ENCODE measurements around the gene COTL1.
A peak's percentile ranks its signal among the peaks of the same experiment; 100 is the strongest.
"Not testable (repeated sequence)": the region's sequence is repeated elsewhere in the genome, so short reads cannot be mapped to it uniquely, and the experiment has no call there.

The COTL1 gene

DNA sequence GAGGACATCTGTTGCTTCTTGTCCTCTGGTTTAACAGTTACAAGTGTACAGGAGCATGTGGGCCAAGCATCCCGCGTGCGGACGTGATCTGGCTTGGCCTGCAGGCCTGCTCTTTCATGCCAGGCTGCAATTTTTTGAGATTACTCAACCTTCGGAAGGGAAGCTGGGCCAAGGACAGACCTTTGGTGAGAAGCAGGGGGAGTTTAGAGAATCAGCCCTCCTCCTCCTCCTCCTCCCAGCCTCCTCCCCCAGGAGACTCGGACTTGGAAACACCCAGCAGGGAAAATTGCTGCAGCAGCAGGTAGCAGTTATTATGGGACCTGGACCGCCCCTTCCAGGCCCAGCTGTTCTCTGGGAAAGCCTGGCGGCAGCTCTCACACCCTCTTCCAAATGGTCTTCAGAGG is 25.3 kb upstream of the COTL1 start:
- peak; percentile 72 to 81 for DNase-seq

DNA sequence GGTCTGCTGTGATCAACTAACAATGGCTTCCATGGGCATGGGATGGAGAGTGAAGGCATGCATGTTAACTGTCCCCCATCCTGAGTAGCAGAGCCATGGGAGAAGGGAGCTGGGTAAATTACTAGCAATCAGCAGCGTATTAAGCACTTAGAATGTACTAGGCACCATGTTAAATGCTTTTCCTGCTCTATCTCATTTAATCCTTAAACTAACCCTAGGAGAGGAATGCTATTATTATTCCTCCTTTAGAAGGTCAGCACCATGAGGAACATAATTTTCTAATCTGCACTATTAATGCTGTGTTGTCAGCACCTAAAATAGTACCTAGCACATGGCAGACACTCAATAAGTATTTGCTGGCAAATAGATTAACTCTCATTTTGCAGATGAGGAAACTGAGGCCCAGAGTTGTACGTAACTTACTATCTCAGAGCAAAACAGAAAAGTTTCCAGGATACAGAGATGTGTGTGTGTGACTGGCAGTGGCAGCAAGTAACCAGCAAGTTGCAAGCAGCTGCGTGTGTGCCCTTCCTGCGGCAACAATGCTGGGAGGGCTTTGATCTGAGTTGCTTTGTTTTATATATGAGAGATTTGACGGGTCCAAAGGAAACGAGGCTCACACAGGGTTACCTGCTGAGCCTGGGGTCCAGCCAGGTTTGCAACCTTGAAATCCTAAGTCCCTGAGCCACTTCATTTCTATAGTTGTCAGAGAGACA is 23.9 kb upstream of the COTL1 start:
- DNase-seq = no peak

- no peak for DNase-seq
These were observed 22.3 kb upstream of the COTL1 start for GRCh38 chr16:84640145-84640544.

- DNase-seq = no peak
These were observed 20.4 kb upstream of the COTL1 start for GRCh38 chr16:84638231-84638806.

- DNase-seq = no peak
These were observed 19.8 kb upstream of the COTL1 start for GRCh38 chr16:84637709-84638108.

- DNase-seq = no peak
These were observed 17.8 kb upstream of the COTL1 start for GRCh38 chr16:84635702-84636101.

GRCh38 chr16:84633622-84634021 is 15.7 kb upstream of the COTL1 start:
- DNase-seq = no peak

DNA sequence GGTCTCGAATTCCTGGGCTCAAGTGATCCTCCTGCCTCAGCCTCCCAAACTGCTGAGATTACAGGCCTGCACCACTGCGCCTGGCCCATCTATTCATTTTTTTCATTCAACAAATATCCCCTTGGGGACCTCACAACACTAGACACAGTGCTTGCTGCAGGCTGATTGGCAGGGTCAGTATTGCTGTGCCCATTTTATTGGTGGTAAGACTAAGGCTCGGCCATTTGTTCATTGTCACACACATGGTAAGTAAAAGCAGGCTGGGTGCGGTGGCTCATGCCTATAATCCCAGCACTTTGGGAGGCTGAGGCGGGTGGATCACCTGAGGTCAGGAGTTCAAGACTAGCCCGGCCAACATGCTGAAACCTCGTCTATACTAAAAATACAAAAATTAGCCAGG is 15.0 kb upstream of the COTL1 start:
- not testable (repeated sequence) for DNase-seq

DNA sequence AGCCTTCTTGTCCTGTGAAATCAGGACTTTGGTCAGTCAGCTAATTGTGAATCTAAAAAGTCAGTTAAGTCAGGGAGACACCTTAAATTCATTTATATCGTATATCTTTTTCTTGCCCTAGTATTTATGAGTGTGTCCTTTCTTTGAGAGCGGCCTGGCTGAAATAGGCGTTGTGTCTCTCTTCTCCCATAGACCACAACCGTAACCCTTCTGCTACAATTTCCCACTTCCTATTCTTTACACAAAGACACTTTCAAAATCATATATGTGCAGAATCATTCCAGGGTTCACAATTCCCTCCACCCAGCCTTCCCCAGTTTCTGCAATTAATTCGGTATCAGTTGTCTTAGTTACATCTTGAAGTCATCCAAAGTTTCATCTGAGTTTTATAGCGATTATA is 14.0 kb upstream of the COTL1 start:
- DNase-seq = peak; percentile 41 to 42

DNA sequence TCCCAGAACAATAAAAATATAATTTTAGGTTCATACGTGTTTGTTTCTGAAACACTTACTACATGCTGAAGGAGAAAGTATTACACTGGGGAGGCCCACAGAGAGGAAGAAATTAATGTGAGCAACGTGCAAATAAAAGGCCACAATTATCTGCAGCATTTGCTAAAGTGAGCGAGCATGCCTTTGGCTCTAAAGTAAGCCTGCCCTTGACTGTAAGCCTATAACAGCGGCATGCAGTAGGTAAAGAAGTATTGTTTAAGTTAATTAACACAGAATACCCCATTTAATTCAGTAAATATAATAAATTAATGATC is 13.2 kb upstream of the COTL1 start:
- DNase-seq = no peak

DNA sequence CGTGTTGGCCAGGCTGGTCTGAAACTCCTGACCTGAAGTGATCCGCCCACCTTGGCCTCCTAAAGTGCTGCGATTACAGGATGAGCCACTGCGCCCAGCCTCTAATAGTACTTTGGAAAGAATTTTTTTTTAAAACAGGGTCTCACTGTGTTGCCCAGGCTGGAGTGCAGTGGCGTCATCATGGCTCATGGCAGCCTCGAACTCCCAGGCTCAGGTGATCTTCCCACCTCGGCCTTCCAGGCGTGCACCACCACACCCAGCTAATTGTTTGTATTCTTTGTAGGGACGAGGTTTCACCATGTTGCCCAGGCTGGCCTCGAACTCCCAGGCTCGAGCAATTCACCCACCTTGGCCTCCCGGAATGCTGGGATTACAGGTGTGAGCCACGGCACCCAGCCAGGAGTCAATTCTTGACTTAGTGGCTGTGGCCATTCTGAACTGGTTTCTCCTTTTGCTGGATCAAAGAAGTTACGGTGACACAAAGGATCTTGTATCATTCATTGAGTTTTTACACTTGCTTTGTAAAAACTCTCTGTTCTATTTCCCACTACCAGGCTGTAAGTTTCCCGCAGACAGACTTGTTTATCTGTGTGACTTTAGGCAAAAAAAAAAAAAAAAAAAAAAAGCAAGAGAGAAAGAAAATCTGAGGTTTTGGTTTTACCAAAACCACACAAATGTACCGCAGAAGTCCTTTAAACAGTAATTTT is 12.7 kb upstream of the COTL1 start:
- no peak for DNase-seq

DNA sequence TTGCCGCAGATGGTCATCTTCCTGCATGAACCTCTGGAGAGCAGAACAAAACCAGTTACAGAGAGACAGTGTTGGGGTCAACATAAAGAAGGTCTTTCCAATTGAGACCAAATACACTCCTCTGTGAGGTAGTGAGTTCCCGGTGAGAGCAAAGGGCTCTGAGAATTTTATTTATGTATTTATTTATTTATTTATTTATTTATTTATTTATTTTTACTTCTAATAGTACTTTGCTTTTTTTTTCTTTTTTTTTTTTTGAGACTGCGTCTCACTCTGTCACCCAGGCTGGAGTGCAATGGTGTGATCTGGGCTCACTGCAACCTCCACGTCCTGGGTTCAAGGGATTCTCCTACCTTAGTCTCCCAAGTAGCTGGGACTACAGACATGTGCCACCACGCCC is 12.1 kb upstream of the COTL1 start:
- DNase-seq = no peak

GRCh38 chr16:84629580-84629979 is 11.7 kb upstream of the COTL1 start:
- no peak for DNase-seq

DNA sequence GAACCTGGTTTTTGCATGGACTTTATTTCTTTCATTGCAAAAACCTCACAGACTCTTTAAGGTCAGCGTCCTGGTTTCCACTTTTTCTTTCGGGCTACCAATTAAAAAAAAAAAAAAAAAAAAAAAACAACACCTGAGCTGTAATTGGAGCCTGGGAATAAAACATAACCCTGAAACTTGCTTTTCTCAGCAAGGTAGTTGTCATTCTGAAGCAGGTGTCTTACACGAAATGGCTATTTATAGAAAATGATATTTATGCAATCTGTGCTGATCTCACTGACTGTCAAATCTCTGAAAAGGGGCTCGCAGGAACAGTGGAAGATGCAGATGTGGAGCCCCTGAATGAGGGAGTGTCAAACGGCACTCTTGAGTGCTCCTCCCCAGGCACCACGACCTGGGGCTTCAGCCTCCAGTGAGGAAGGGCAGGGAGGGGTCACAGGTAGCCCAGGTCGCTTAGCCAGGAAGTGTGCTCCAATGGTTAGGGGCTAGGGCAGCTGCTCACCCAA is 10.4 kb upstream of the COTL1 start:
- DNase-seq = no peak

DNA sequence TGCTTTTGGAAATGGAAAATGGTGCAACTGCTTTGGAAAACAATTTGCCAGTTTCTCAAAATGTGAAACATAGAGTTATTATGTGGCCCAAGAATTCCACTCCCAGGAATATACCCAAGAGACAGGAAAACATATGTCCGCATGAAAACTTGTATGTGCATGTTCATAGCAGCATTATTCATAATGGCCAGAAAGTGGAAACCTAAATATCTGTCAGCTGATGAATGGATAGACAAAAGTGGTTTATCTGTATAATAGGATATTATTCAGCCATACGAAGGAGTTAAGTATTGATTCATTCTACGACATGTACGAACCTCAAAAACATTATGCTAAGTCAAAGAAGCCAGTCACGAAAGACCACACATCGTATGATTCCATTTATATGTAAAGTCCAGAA is 7.7 kb upstream of the COTL1 start:
- DNase-seq = no peak

GRCh38 chr16:84620913-84621312 is 3.0 kb upstream of the COTL1 start:
- not testable (repeated sequence) for DNase-seq

- peak in 1 of 2 donors; percentile 47 for DNase-seq
These were observed 943 bp upstream of the COTL1 start for GRCh38 chr16:84618581-84619460.

- DNase-seq = peak in 1 of 2 donors; percentile 56
These were observed 662 bp downstream of the COTL1 start for GRCh38 chr16:84617041-84617790.

DNA sequence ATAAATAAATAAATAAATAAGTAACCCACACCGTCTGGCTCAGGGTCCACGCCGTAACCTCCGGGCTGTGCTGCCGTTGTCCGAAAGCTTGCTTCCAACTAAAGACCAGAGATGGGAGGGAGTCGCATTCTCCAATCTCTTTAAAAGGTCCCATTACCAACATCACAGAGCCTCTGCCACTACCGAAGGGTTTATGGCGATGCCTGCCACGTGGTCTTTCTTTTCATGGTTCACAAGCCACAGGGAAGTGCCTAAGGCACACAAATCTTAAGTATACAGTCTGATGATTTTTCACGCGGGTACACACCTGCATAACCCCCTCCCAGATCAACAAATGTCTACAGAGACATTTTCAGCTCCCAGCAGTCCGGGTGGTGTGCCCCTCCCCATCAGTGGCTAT is 1.4 kb downstream of the COTL1 start:
- peak in 1 of 2 donors; percentile 32 for DNase-seq

DNA sequence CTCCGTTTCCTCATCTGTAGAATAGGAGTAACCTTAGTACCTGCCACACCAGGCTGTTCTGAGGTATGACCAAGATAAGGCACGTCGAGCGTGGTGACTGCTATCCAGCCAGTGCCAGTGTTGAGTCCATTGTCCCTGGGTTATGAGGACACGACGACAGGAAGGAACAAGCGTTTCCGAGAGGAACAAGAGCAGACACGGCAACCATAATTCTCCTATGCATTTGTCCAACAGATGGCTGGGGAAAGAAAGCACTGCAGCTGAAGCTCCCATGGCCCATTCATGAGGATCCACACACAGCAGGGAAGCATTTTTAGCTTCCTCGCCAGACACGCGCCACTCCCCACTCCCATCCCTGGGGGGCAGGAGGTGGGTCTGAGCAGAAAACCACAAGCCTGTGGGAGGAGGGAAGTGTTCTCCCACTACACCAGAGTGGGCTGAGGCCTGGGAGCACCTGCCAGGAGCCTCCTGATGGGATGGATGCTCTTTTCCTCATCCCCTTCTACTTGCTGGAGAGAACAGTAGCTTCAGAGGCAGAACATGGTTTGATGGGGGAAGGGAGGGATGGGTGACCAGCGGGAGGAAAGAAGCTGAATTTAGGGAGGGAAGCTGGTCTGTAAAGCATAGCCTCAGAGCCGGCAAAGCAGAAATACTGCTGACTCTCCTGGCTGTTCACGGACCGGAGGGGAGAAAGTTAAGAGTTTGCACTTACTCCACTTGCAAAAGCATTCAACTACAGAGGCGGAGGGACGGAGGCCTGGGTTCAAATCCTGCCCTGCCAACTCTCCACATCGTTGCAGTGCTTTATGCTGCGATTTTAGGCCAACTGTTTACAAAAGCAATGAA is 2.7 kb downstream of the COTL1 start:
- peak in 1 of 2 donors; percentile 49 for DNase-seq

- no peak for DNase-seq
These were observed 3.3 kb downstream of the COTL1 start for GRCh38 chr16:84614623-84614967.

Measured in inflammatory macrophage (primary cell).